ENCODE results near the gene IMPDH1.
A peak's percentile ranks its signal among the peaks of the same experiment; 100 is the strongest.

The IMPDH1 gene

GRCh38 chr7:128388145-128388485 is 21.7 kb downstream of the IMPDH1 start:
- H3F3A ChIP-seq (ENCODE audit: insufficient read depth, low read length): no peaks in the 10 kb centered on the region
- no peak overlapping the region for H3K4me2 ChIP-seq (ENCODE audit: low read length)
- TF ChIP-seq EZH2 (IDR thresholded peaks at IDR 0.05; ENCODE audit: borderline replicate concordance, low read length) (no peak), CTCF (IDR thresholded peaks at IDR 0.05; ENCODE audit: low read length) (no peak)
- no peaks in the 10 kb centered on the region for H3K4me1 ChIP-seq (ENCODE audit: insufficient read depth, low read length, severe bottlenecking)
- no peaks in the 10 kb centered on the region for H3K27me3 ChIP-seq (ENCODE audit: insufficient read depth, low read length)
- no peaks in the 10 kb centered on the region for H3K9me3 ChIP-seq (ENCODE audit: low read length)
- no peaks in the 10 kb centered on the region for H4K20me1 ChIP-seq (ENCODE audit: insufficient read depth, low read length)
- no peaks in the 10 kb centered on the region for H3K79me2 ChIP-seq (ENCODE audit: insufficient read depth, low read length)
- no peaks in the 10 kb centered on the region for H3K9me2 ChIP-seq (ENCODE audit: low read depth, low read length)
- H3K36me3 ChIP-seq (ENCODE audit: insufficient read depth, low read length): peaks cover 19% of the 10 kb centered on the region
- H3K4me3 ChIP-seq (ENCODE audit: low read depth, low read length, poor library complexity, severe bottlenecking): no peak overlapping the region
- no peak overlapping the region for H3K9ac ChIP-seq (ENCODE audit: low read length)
- no peak overlapping the region for H3K27ac ChIP-seq (ENCODE audit: low read depth, low read length, poor library complexity, severe bottlenecking)
- H2AFZ ChIP-seq (ENCODE audit: low read length): no peak overlapping the region

- Histone ChIP-seq H3K79me2 (ENCODE audit: insufficient read depth, low read length) (no peaks in the 10 kb centered on the region), H3K9me2 (ENCODE audit: low read depth, low read length) (no peaks in the 10 kb centered on the region), H3F3A (ENCODE audit: insufficient read depth, low read length) (no peaks in the 10 kb centered on the region), H3K9ac (ENCODE audit: low read length) (no peak overlapping the region), H2AFZ (ENCODE audit: low read length) (no peak overlapping the region), H3K27ac (ENCODE audit: low read depth, low read length, poor library complexity, severe bottlenecking) (no peak overlapping the region), H3K4me2 (ENCODE audit: low read length) (no peak overlapping the region), H3K27me3 (ENCODE audit: insufficient read depth, low read length) (no peaks in the 10 kb centered on the region), H3K36me3 (ENCODE audit: insufficient read depth, low read length) (peaks cover 13% of the 10 kb centered on the region), H3K9me3 (ENCODE audit: low read length) (no peaks in the 10 kb centered on the region), H3K4me3 (ENCODE audit: low read depth, low read length, poor library complexity, severe bottlenecking) (no peak overlapping the region), H4K20me1 (ENCODE audit: insufficient read depth, low read length) (no peaks in the 10 kb centered on the region), H3K4me1 (ENCODE audit: insufficient read depth, low read length, severe bottlenecking) (no peaks in the 10 kb centered on the region)
- TF ChIP-seq CTCF (IDR thresholded peaks at IDR 0.05; ENCODE audit: low read length) (peak; percentile 99), EZH2 (IDR thresholded peaks at IDR 0.05; ENCODE audit: borderline replicate concordance, low read length) (no peak)
Observed at GRCh38 chr7:128387216-128388144, 22.3 kb downstream of the IMPDH1 start.

GRCh38 chr7:128385988-128386925 is 23.5 kb downstream of the IMPDH1 start:
- H3K9me2 ChIP-seq (ENCODE audit: low read depth, low read length): no peaks in the 10 kb centered on the region
- no peak overlapping the region for H3K4me2 ChIP-seq (ENCODE audit: low read length)
- H3K27ac ChIP-seq (ENCODE audit: low read depth, low read length, poor library complexity, severe bottlenecking): no peak overlapping the region
- TF ChIP-seq EZH2 (IDR thresholded peaks at IDR 0.05; ENCODE audit: borderline replicate concordance, low read length) (no peak), CTCF (IDR thresholded peaks at IDR 0.05; ENCODE audit: low read length) (no peak)
- H3K4me3 ChIP-seq (ENCODE audit: low read depth, low read length, poor library complexity, severe bottlenecking): no peak overlapping the region
- H3F3A ChIP-seq (ENCODE audit: insufficient read depth, low read length): no peaks in the 10 kb centered on the region
- H3K9me3 ChIP-seq (ENCODE audit: low read length): no peaks in the 10 kb centered on the region
- H4K20me1 ChIP-seq (ENCODE audit: insufficient read depth, low read length): no peaks in the 10 kb centered on the region
- no peaks in the 10 kb centered on the region for H3K27me3 ChIP-seq (ENCODE audit: insufficient read depth, low read length)
- no peak overlapping the region for H2AFZ ChIP-seq (ENCODE audit: low read length)
- H3K79me2 ChIP-seq (ENCODE audit: insufficient read depth, low read length): no peaks in the 10 kb centered on the region
- no peak overlapping the region for H3K9ac ChIP-seq (ENCODE audit: low read length)
- no peaks in the 10 kb centered on the region for H3K4me1 ChIP-seq (ENCODE audit: insufficient read depth, low read length, severe bottlenecking)
- peaks cover 3% of the 10 kb centered on the region; the same call in 1 of the 2 replicates for H3K36me3 ChIP-seq (ENCODE audit: insufficient read depth, low read length)

Measured in OCI-LY1 (cell line).